ENCODE results near the gene GRM8. TPM values are rescaled to one million over a fixed set of nuclear protein-coding genes. Genes with fewer than 3 reads are reported as not detected.

The GRM8 gene
- total and polyA plus RNA-seq, 9 donors = 0.18 to 0.75 (median 0.26) TPM; not detected in 1

DNA sequence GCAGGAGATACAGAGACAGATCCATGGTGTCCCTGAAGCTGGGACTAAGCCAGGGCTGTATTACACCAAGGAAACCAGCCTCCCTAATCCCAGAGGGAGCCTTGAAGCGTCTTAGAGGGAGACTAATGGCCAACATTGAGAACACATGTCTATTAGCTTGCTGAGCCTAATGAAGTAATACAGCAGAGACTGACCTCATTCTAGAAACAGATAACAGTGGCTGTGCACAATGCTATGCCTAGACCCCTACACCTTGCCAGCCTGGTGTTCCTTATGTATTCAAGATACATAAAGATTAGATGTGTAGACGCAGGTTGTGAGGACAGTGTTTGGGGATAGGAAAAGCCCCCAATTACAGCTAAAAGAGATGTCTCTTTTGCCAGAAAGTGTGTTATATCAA is 19.1 kb downstream of the GRM8 start:
- WGBS (ENCODE audit: insufficient coverage) = no CpG with 5 or more reads among the region's 2 CpGs
- H3K27me3 ChIP-seq (ENCODE audit: control insufficient read depth, insufficient read depth, low read length) = no peaks in the 10 kb centered on the region
- DNase-seq = no peak
- no peak overlapping the region for H3K4me3 ChIP-seq (ENCODE audit: low read length)
- no peaks in the 10 kb centered on the region for H3K9me3 ChIP-seq (replicated peaks; ENCODE audit: control insufficient read depth, low read depth, low read length)
- H3K36me3 ChIP-seq (ENCODE audit: control insufficient read depth, insufficient read depth, low read length) = no peaks in the 10 kb centered on the region
- H3K27ac ChIP-seq (ENCODE audit: low read length) = no peak overlapping the region
- no peaks in the 10 kb centered on the region for H3K4me1 ChIP-seq (ENCODE audit: control insufficient read depth, insufficient read depth, low read length)

DNA sequence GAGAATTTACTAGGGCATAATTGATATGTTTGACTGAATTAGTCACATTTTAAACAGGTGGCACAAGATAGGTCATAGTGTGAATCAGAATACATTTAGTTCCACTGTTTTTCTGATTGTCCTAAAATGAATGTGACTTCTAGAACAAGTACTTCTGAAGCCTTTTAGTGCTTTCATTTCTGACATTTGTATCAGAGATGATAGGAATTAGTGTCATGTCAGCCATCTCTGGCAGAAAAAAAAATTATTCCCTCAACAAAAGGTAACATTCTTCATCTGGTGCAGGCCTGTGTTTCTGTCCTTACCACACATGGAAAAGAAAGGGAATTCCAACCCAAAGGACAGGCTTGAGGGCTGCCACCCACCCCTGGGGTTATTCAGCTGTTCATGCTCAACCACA is 21.3 kb downstream of the GRM8 start:
- DNase-seq = no peak
- no peaks in the 10 kb centered on the region for H3K36me3 ChIP-seq (ENCODE audit: control insufficient read depth, insufficient read depth, low read length)
- H3K9me3 ChIP-seq (replicated peaks; ENCODE audit: control insufficient read depth, low read depth, low read length) = no peaks in the 10 kb centered on the region
- H3K27me3 ChIP-seq (ENCODE audit: control insufficient read depth, insufficient read depth, low read length) = no peaks in the 10 kb centered on the region
- no peaks in the 10 kb centered on the region for H3K4me1 ChIP-seq (ENCODE audit: control insufficient read depth, insufficient read depth, low read length)
- H3K27ac ChIP-seq (ENCODE audit: low read length) = no peak overlapping the region
- no peak overlapping the region for H3K4me3 ChIP-seq (ENCODE audit: low read length)

DNA sequence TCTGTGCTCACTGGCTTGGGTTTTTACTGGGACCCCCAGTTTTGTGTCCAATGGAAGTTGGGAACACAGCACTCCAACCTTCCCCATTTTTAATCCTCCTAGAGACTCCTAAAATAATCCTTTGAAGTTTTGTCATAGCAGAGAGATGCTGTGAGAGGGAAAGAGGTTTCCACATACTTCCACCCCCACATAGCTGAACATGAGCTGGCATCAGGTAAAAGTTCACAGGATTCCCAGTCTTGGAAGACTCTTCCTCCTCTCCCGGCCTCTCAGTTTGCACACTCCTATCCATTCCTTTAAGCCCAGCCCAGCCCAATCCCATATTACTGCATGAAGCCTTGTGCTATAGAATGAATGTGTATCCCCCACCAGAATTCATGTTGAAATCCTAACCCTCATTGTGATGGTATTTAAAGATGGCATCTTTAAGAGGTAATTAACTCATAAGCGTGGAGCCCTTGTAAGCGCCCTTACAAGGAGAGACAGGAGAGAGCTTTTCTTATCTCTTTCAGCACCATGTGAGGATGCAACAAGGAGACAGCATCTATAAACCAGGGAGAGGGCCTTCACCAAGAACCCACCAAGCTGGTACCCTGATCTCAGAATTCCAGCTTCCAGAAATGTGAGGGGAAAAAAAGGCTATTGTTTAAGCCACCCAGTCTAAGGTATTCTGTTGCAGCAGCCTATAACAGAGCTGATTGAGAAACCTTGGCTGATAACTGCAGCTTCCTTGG is 22.4 kb downstream of the GRM8 start:
- H3K36me3 ChIP-seq (ENCODE audit: control insufficient read depth, insufficient read depth, low read length) = no peaks in the 10 kb centered on the region
- no peak overlapping the region for H3K4me3 ChIP-seq (ENCODE audit: low read length)
- no peak for DNase-seq
- no peaks in the 10 kb centered on the region for H3K27me3 ChIP-seq (ENCODE audit: control insufficient read depth, insufficient read depth, low read length)
- H3K27ac ChIP-seq (ENCODE audit: low read length) = no peak overlapping the region
- no peaks in the 10 kb centered on the region for H3K4me1 ChIP-seq (ENCODE audit: control insufficient read depth, insufficient read depth, low read length)
- no peaks in the 10 kb centered on the region for H3K9me3 ChIP-seq (replicated peaks; ENCODE audit: control insufficient read depth, low read depth, low read length)
- WGBS (ENCODE audit: insufficient coverage) = no CpG with 5 or more reads among the region's 3 CpGs

GRCh38 chr7:127226685-127227374 is 25.9 kb downstream of the GRM8 start:
- 37% methylated on average over 3 of the region's 10 CpGs for WGBS (ENCODE audit: insufficient coverage)
- H3K36me3 ChIP-seq (ENCODE audit: control insufficient read depth, insufficient read depth, low read length) = no peaks in the 10 kb centered on the region
- H3K4me3 ChIP-seq (ENCODE audit: low read length) = no peak overlapping the region
- no peaks in the 10 kb centered on the region for H3K4me1 ChIP-seq (ENCODE audit: control insufficient read depth, insufficient read depth, low read length)
- peaks cover 4% of the 10 kb centered on the region for H3K27me3 ChIP-seq (ENCODE audit: control insufficient read depth, insufficient read depth, low read length)
- H3K9me3 ChIP-seq (replicated peaks; ENCODE audit: control insufficient read depth, low read depth, low read length) = no peaks in the 10 kb centered on the region
- no peak overlapping the region for H3K27ac ChIP-seq (ENCODE audit: low read length)
- DNase-seq = no peak

GRCh38 chr7:127221731-127222130 is 31.0 kb downstream of the GRM8 start:
- Histone ChIP-seq H3K4me1 (ENCODE audit: control insufficient read depth, insufficient read depth, low read length) (no peaks in the 10 kb centered on the region), H3K36me3 (ENCODE audit: control insufficient read depth, insufficient read depth, low read length) (no peaks in the 10 kb centered on the region), H3K27ac (ENCODE audit: low read length) (no peak overlapping the region), H3K9me3 (replicated peaks; ENCODE audit: control insufficient read depth, low read depth, low read length) (no peaks in the 10 kb centered on the region), H3K27me3 (ENCODE audit: control insufficient read depth, insufficient read depth, low read length) (peaks cover 4% of the 10 kb centered on the region), H3K4me3 (ENCODE audit: low read length) (no peak overlapping the region)
- no peak for DNase-seq
- no CpG with 5 or more reads among the region's 1 CpG for WGBS (ENCODE audit: insufficient coverage)

DNA sequence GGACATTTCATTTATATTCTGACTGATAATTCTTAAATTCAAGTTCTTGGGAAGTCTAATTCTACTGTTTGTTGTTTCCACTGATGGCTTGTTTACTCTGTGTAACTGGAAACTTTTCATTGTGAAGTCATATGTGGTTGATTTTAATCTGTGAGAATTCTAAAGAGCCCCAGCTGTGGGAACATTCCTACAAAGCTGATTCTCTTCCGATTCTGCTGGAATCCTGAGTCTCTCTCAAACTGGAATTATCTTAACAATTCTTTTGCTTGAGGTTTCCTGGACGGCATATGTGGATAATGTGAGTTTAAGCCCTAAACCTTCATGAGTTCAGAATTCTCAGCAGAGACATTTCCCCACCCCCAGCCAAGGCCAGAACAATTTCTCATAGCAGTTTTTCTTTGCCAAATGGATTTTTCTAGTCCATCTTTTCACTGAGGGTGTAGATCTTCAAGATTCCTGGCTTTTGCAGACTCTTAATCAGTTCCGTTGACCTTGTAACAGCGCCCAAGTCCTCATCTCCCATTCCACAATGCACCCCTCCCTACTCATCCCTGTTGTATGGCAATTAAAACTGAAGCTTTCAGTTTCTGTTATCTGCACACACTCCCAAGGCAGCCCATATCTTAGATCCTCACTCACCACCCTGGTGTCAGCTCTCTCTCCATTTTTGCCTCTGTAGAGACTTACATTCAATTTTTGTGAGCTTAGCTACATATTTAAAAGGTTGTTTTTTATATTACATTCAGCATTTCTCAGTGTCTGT is 37.6 kb downstream of the GRM8 start:
- H3K9me3 ChIP-seq (replicated peaks; ENCODE audit: control insufficient read depth, low read depth, low read length) = no peaks in the 10 kb centered on the region
- H3K4me1 ChIP-seq (ENCODE audit: control insufficient read depth, insufficient read depth, low read length) = no peaks in the 10 kb centered on the region
- no peaks in the 10 kb centered on the region for H3K36me3 ChIP-seq (ENCODE audit: control insufficient read depth, insufficient read depth, low read length)
- H3K27ac ChIP-seq (ENCODE audit: low read length) = no peak overlapping the region
- DNase-seq = peak; percentile 44
- WGBS (ENCODE audit: insufficient coverage) = 88% methylated on average over 2 of the region's 4 CpGs
- H3K27me3 ChIP-seq (ENCODE audit: control insufficient read depth, insufficient read depth, low read length) = no peaks in the 10 kb centered on the region
- H3K4me3 ChIP-seq (ENCODE audit: low read length) = no peak overlapping the region

- no peak for DNase-seq
- no CpG with 5 or more reads among the region's 2 CpGs for WGBS (ENCODE audit: insufficient coverage)
- Histone ChIP-seq H3K27me3 (ENCODE audit: control insufficient read depth, insufficient read depth, low read length) (no peaks in the 10 kb centered on the region), H3K4me1 (ENCODE audit: control insufficient read depth, insufficient read depth, low read length) (no peaks in the 10 kb centered on the region), H3K9me3 (replicated peaks; ENCODE audit: control insufficient read depth, low read depth, low read length) (no peaks in the 10 kb centered on the region), H3K4me3 (ENCODE audit: low read length) (no peak overlapping the region), H3K36me3 (ENCODE audit: control insufficient read depth, insufficient read depth, low read length) (no peaks in the 10 kb centered on the region), H3K27ac (ENCODE audit: low read length) (no peak overlapping the region)
These were observed 42.9 kb downstream of the GRM8 start for GRCh38 chr7:127209886-127210285.

- no peaks in the 10 kb centered on the region for H3K4me1 ChIP-seq (ENCODE audit: control insufficient read depth, insufficient read depth, low read length)
- H3K36me3 ChIP-seq (ENCODE audit: control insufficient read depth, insufficient read depth, low read length) = no peaks in the 10 kb centered on the region
- H3K27ac ChIP-seq (ENCODE audit: low read length) = no peak overlapping the region
- no peaks in the 10 kb centered on the region for H3K27me3 ChIP-seq (ENCODE audit: control insufficient read depth, insufficient read depth, low read length)
- no CpG with 5 or more reads among the region's 3 CpGs for WGBS (ENCODE audit: insufficient coverage)
- H3K4me3 ChIP-seq (ENCODE audit: low read length) = no peak overlapping the region
- no peak for DNase-seq
- H3K9me3 ChIP-seq (replicated peaks; ENCODE audit: control insufficient read depth, low read depth, low read length) = no peaks in the 10 kb centered on the region
These were observed 43.9 kb downstream of the GRM8 start for GRCh38 chr7:127208860-127209259.

DNA sequence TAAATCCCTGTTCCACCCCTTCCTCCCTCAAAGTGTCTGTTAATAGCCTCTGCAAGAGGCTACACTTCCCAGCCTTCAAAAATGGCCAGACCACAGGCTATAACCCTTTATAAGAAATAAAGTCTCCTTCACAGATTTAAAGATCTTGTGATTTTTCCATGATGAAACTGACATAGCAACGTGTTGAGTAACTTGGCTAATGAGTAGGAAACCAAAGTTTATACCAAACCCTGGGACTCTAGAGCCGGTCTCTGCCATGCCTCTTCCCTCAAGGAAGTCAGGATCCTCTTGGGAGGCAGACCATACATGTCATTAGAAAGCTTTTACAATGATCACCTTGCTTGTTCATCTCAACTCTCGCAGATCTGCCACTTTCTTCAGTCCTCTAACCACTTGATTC is 44.4 kb downstream of the GRM8 start:
- Histone ChIP-seq H3K36me3 (ENCODE audit: control insufficient read depth, insufficient read depth, low read length) (no peaks in the 10 kb centered on the region), H3K4me1 (ENCODE audit: control insufficient read depth, insufficient read depth, low read length) (no peaks in the 10 kb centered on the region), H3K27ac (ENCODE audit: low read length) (no peak overlapping the region), H3K4me3 (ENCODE audit: low read length) (no peak overlapping the region), H3K9me3 (replicated peaks; ENCODE audit: control insufficient read depth, low read depth, low read length) (no peaks in the 10 kb centered on the region), H3K27me3 (ENCODE audit: control insufficient read depth, insufficient read depth, low read length) (no peaks in the 10 kb centered on the region)
- 51% methylated on average over 2 of the region's 3 CpGs for WGBS (ENCODE audit: insufficient coverage)
- no peak for DNase-seq

DNA sequence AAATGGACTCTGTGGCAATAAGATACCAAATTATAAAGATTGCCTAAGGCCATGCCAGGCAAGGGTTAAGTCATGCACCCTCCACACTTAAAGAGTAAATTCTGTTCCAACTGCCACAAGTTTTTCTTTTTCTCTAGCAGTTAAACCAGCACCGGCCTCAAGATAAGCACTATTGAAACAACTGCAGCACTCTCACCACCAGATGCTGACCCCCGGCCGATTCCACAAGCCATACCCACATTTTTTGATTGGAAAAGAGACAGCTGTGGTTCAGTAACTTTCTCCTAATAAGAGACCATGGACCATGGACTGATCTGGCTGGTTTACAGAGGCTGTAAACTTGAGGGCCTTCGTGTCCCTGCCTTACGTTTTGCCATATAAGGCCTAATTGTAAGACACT is 44.9 kb downstream of the GRM8 start:
- H3K27me3 ChIP-seq (ENCODE audit: control insufficient read depth, insufficient read depth, low read length) = no peaks in the 10 kb centered on the region
- no peak overlapping the region for H3K4me3 ChIP-seq (ENCODE audit: low read length)
- H3K27ac ChIP-seq (ENCODE audit: low read length) = no peak overlapping the region
- whole genome bisulfite sequencing (ENCODE audit: insufficient coverage) = 80% methylated on average over 3 of the region's 5 CpGs
- no peak for DNase-seq
- H3K9me3 ChIP-seq (replicated peaks; ENCODE audit: control insufficient read depth, low read depth, low read length) = no peaks in the 10 kb centered on the region
- no peaks in the 10 kb centered on the region for H3K36me3 ChIP-seq (ENCODE audit: control insufficient read depth, insufficient read depth, low read length)
- no peaks in the 10 kb centered on the region for H3K4me1 ChIP-seq (ENCODE audit: control insufficient read depth, insufficient read depth, low read length)

All from muscle of leg (tissue), 11 donors.